ENCODE measurements around the gene CITED4. TPM values are rescaled to one million over a fixed set of nuclear protein-coding genes. Genes with fewer than 3 reads are reported as not detected.

CITED4 gene
- total and polyA plus RNA-seq, 3 donors from 2014 or later: 20.1 to 124 (median 79.0) TPM

- WGBS, 2 donors: 91 to 94% methylated on average over 4 of the region's 4 CpGs
- DNase-seq: no peak
- no peaks in the 10 kb centered on the region for H3K9me3 ChIP-seq
- intact Hi-C loops (cut with DNase I; ENCODE audit: low total_unique reads): no loop called here
- H3K27me3 ChIP-seq: no peaks in the 10 kb centered on the region
- H3K4me3 ChIP-seq: no peak overlapping the region
- no peak for TF ChIP-seq POLR2A (IDR thresholded peaks at IDR 0.05)
- TF ChIP-seq, protein P1, sequence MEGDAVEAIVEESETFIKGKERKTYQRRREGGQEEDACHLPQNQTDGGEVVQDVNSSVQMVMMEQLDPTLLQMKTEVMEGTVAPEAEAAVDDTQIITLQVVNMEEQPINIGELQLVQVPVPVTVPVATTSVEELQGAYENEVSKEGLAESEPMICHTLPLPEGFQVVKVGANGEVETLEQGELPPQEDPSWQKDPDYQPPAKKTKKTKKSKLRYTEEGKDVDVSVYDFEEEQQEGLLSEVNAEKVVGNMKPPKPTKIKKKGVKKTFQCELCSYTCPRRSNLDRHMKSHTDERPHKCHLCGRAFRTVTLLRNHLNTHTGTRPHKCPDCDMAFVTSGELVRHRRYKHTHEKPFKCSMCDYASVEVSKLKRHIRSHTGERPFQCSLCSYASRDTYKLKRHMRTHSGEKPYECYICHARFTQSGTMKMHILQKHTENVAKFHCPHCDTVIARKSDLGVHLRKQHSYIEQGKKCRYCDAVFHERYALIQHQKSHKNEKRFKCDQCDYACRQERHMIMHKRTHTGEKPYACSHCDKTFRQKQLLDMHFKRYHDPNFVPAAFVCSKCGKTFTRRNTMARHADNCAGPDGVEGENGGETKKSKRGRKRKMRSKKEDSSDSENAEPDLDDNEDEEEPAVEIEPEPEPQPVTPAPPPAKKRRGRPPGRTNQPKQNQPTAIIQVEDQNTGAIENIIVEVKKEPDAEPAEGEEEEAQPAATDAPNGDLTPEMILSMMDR (IDR thresholded peaks at IDR 0.05): no peak
- no peaks in the 10 kb centered on the region for H3K4me1 ChIP-seq
- no peaks in the 10 kb centered on the region for H3K36me3 ChIP-seq (ENCODE audit: low read depth, missing control alignments)
- H3K27ac ChIP-seq: no peak overlapping the region
These were observed 25.9 kb downstream of the CITED4 start for GRCh38 chr1:40836283-40836682.

DNA sequence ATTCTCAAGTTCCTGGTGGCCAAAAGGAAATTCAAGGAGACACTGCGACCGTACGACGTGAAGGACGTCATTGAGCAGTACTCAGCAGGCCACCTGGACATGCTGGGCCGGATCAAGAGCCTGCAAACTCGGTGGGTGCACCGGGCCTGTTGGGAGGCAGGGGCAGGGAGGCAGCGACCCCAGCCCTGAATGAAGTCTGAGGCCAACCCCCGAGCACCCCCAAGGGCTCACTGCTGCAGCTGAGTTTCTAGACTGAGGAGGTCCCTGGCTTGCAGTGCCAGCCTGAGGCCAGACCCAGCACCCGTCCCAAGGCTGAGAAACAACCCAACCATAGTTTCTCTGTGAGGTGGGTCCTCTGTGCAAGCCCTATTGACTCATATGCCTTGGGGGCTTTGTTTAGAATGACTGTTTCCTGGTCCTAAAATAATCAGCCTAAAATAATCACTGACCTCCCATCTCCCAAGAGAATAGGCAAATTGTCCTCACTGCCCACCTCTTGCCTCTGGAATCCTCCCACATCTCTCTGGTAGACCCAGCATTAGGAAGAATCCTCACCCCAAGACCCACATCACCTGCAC lies 27.1 kb downstream of the CITED4 start:
- intact Hi-C loops (cut with DNase I; ENCODE audit: low total_unique reads): no loop called here
- Histone ChIP-seq H3K4me1 (no peaks in the 10 kb centered on the region), H3K27ac (no peak overlapping the region), H3K27me3 (no peaks in the 10 kb centered on the region), H3K4me3 (no peak overlapping the region), H3K9me3 (no peaks in the 10 kb centered on the region), H3K36me3 (ENCODE audit: low read depth, missing control alignments) (no peaks in the 10 kb centered on the region)
- TF ChIP-seq, protein P1 (IDR thresholded peaks at IDR 0.05): no peak
- TF ChIP-seq POLR2A (IDR thresholded peaks at IDR 0.05): no peak
- 83% methylated on average over 11 of the region's 11 CpGs; no CpG with 5 or more reads in 1 of the 2 donors for WGBS, 2 donors
- DNase-seq: no peak

DNA sequence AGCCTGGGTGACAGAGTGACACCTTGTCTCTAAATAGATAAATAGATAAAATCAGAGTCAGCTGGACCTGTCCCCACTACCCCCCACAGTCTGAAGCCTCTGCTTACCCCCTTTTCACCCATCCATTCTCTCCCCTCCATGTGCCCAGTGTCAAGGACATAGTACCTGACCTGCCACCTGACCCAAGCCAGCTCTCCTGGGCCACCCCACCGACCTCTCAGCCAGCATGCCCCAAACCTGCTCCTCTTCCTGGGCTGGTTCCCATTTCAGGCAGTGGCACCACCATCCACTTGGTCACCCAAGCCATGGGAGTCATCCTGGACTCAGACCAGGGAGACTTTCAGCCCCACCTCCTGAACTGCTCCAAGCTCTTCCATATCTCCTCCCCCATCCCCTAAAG lies 28.2 kb downstream of the CITED4 start:
- H3K9me3 ChIP-seq: no peaks in the 10 kb centered on the region
- intact Hi-C loops (cut with DNase I; ENCODE audit: low total_unique reads): no loop called here
- no peak for TF ChIP-seq POLR2A (IDR thresholded peaks at IDR 0.05)
- TF ChIP-seq, protein P1 (IDR thresholded peaks at IDR 0.05): no peak
- 87 to 92% methylated on average over 1 of the region's 1 CpG for WGBS, 2 donors
- no peaks in the 10 kb centered on the region for H3K27me3 ChIP-seq
- no peak overlapping the region for H3K27ac ChIP-seq
- no peak for DNase-seq
- no peaks in the 10 kb centered on the region for H3K36me3 ChIP-seq (ENCODE audit: low read depth, missing control alignments)
- H3K4me3 ChIP-seq: no peak overlapping the region
- no peaks in the 10 kb centered on the region for H3K4me1 ChIP-seq

- intact Hi-C loops (cut with DNase I; ENCODE audit: low total_unique reads): no loop called here
- H3K4me1 ChIP-seq: no peaks in the 10 kb centered on the region
- no peaks in the 10 kb centered on the region for H3K27me3 ChIP-seq
- no peak for DNase-seq
- no peak overlapping the region for H3K4me3 ChIP-seq
- H3K9me3 ChIP-seq: no peaks in the 10 kb centered on the region
- WGBS, 2 donors: 92% methylated on average over 7 to 18 of the region's 22 CpGs
- no peak for TF ChIP-seq POLR2A (IDR thresholded peaks at IDR 0.05)
- TF ChIP-seq, protein P1 (IDR thresholded peaks at IDR 0.05): no peak
- no peak overlapping the region for H3K27ac ChIP-seq
- no peaks in the 10 kb centered on the region for H3K36me3 ChIP-seq (ENCODE audit: low read depth, missing control alignments)
These were observed 31.0 kb downstream of the CITED4 start for GRCh38 chr1:40831001-40831732.

Measured in testis (tissue), 3 donors.